MG63 (cell line): ENCODE measurements around the gene RIMBP2. TPM values are rescaled to one million over a fixed set of nuclear protein-coding genes. Genes with fewer than 3 reads are reported as not detected.

Experiments
- DNase-seq: peaks from one replicate; pipeline ENCODE4 v3.0.0-alpha.2; 2020
- H3K27me3 ChIP-seq: fragments of 250-450 bp; sonication (Bioruptor Pico); 2 replicates; pipeline ENCODE4 v1.5.1; 2020; ENCODE audit warnings: mild to moderate bottlenecking, moderate library complexity
- H3K36me3 ChIP-seq: fragments of 250-450 bp; sonication (Bioruptor Pico); 2 replicates; pipeline ENCODE4 v1.5.1; 2020; ENCODE audit warnings: mild to moderate bottlenecking, moderate library complexity
- H3K4me3 ChIP-seq: fragments of 250-450 bp; sonication (Bioruptor Pico); 2 replicates; pipeline ENCODE4 v1.5.1; 2020; ENCODE audit warnings: mild to moderate bottlenecking, moderate library complexity
- H3K9me3 ChIP-seq: fragments of 250-450 bp; sonication (Bioruptor Pico); 2 replicates; pipeline ENCODE4 v1.5.1; 2020; ENCODE audit warnings: mild to moderate bottlenecking, moderate library complexity
- total RNA-seq: library from RNA; depleted of rRNA; stranded (reverse); fragments of >200 nt; shearing (Covaris generic); gene quantifications from 2 replicates; pipeline ENCODE4 v1.2.3, GENCODE V29; 2014; ENCODE audit warnings: low replicate concordance

Gene RIMBP2
- total RNA-seq, 1 experiment from 2014 or later = not detected

- no peaks in the 10 kb centered on the region for H3K36me3 ChIP-seq
- no peaks in the 10 kb centered on the region for H3K27me3 ChIP-seq
- H3K4me3 ChIP-seq = no peak overlapping the region
- no peak for DNase-seq
- H3K9me3 ChIP-seq = no peaks in the 10 kb centered on the region
These were observed 146.6 kb downstream of the RIMBP2 start for GRCh38 chr12:130569521-130569920.

- DNase-seq = no peak
- H3K9me3 ChIP-seq = no peaks in the 10 kb centered on the region
- H3K4me3 ChIP-seq = no peak overlapping the region
- no peaks in the 10 kb centered on the region for H3K36me3 ChIP-seq
- H3K27me3 ChIP-seq = no peaks in the 10 kb centered on the region
These were observed 147.6 kb downstream of the RIMBP2 start for GRCh38 chr12:130568501-130568900.

GRCh38 chr12:130568041-130568440 lies 148.1 kb downstream of the RIMBP2 start:
- H3K4me3 ChIP-seq = no peak overlapping the region
- DNase-seq = no peak
- H3K9me3 ChIP-seq = no peaks in the 10 kb centered on the region
- no peaks in the 10 kb centered on the region for H3K27me3 ChIP-seq
- no peaks in the 10 kb centered on the region for H3K36me3 ChIP-seq

GRCh38 chr12:130566446-130567155 lies 149.5 kb downstream of the RIMBP2 start:
- no peaks in the 10 kb centered on the region for H3K9me3 ChIP-seq
- no peak overlapping the region for H3K4me3 ChIP-seq
- no peaks in the 10 kb centered on the region for H3K27me3 ChIP-seq
- no peaks in the 10 kb centered on the region for H3K36me3 ChIP-seq
- no peak for DNase-seq

- Histone ChIP-seq H3K4me3 (no peak overlapping the region), H3K36me3 (no peaks in the 10 kb centered on the region), H3K9me3 (no peaks in the 10 kb centered on the region), H3K27me3 (no peaks in the 10 kb centered on the region)
- no peak for DNase-seq
These were observed 150.9 kb downstream of the RIMBP2 start for GRCh38 chr12:130565189-130565588.

- Histone ChIP-seq H3K27me3 (no peaks in the 10 kb centered on the region), H3K4me3 (no peak overlapping the region), H3K9me3 (no peaks in the 10 kb centered on the region), H3K36me3 (no peaks in the 10 kb centered on the region)
- no peak for DNase-seq
These were observed 152.8 kb downstream of the RIMBP2 start for GRCh38 chr12:130563323-130563722.

- no peaks in the 10 kb centered on the region for H3K36me3 ChIP-seq
- no peak overlapping the region for H3K4me3 ChIP-seq
- DNase-seq = no peak
- H3K27me3 ChIP-seq = no peaks in the 10 kb centered on the region
- H3K9me3 ChIP-seq = no peaks in the 10 kb centered on the region
These were observed 153.4 kb downstream of the RIMBP2 start for GRCh38 chr12:130562716-130563115.

GRCh38 chr12:130560321-130560720 lies 155.8 kb downstream of the RIMBP2 start:
- Histone ChIP-seq H3K4me3 (no peak overlapping the region), H3K36me3 (no peaks in the 10 kb centered on the region), H3K27me3 (no peaks in the 10 kb centered on the region), H3K9me3 (no peaks in the 10 kb centered on the region)
- DNase-seq = no peak

GRCh38 chr12:130559806-130560205 lies 156.3 kb downstream of the RIMBP2 start:
- no peak overlapping the region for H3K4me3 ChIP-seq
- no peak for DNase-seq
- H3K27me3 ChIP-seq = no peaks in the 10 kb centered on the region
- H3K36me3 ChIP-seq = no peaks in the 10 kb centered on the region
- no peaks in the 10 kb centered on the region for H3K9me3 ChIP-seq

- Histone ChIP-seq H3K36me3 (no peaks in the 10 kb centered on the region), H3K4me3 (no peak overlapping the region), H3K9me3 (no peaks in the 10 kb centered on the region), H3K27me3 (no peaks in the 10 kb centered on the region)
- no peak for DNase-seq
These were observed 158.0 kb downstream of the RIMBP2 start for GRCh38 chr12:130557886-130558765.

GRCh38 chr12:130557201-130557600 lies 158.9 kb downstream of the RIMBP2 start:
- no peak overlapping the region for H3K4me3 ChIP-seq
- no peaks in the 10 kb centered on the region for H3K36me3 ChIP-seq
- H3K9me3 ChIP-seq = no peaks in the 10 kb centered on the region
- H3K27me3 ChIP-seq = no peaks in the 10 kb centered on the region
- DNase-seq = no peak

- DNase-seq = no peak
- no peaks in the 10 kb centered on the region for H3K9me3 ChIP-seq
- no peaks in the 10 kb centered on the region for H3K36me3 ChIP-seq
- no peak overlapping the region for H3K4me3 ChIP-seq
- H3K27me3 ChIP-seq = no peaks in the 10 kb centered on the region
These were observed 159.5 kb downstream of the RIMBP2 start for GRCh38 chr12:130556486-130557055.

- no peak for DNase-seq
- H3K36me3 ChIP-seq = no peaks in the 10 kb centered on the region
- no peak overlapping the region for H3K4me3 ChIP-seq
- no peaks in the 10 kb centered on the region for H3K9me3 ChIP-seq
- H3K27me3 ChIP-seq = no peaks in the 10 kb centered on the region
These were observed 160.2 kb downstream of the RIMBP2 start for GRCh38 chr12:130555628-130556485.

GRCh38 chr12:130555221-130555620 lies 160.9 kb downstream of the RIMBP2 start:
- H3K9me3 ChIP-seq = no peaks in the 10 kb centered on the region
- no peak for DNase-seq
- H3K36me3 ChIP-seq = no peaks in the 10 kb centered on the region
- no peak overlapping the region for H3K4me3 ChIP-seq
- H3K27me3 ChIP-seq = no peaks in the 10 kb centered on the region

- Histone ChIP-seq H3K27me3 (no peaks in the 10 kb centered on the region), H3K36me3 (no peaks in the 10 kb centered on the region), H3K9me3 (no peaks in the 10 kb centered on the region), H3K4me3 (no peak overlapping the region)
- DNase-seq = no peak
These were observed 163.6 kb downstream of the RIMBP2 start for GRCh38 chr12:130552483-130552996.

GRCh38 chr12:130549361-130549760 lies 166.7 kb downstream of the RIMBP2 start:
- H3K9me3 ChIP-seq = no peaks in the 10 kb centered on the region
- DNase-seq = no peak
- H3K36me3 ChIP-seq = no peaks in the 10 kb centered on the region
- no peak overlapping the region for H3K4me3 ChIP-seq
- no peaks in the 10 kb centered on the region for H3K27me3 ChIP-seq
